Stimulated activated effector memory CD8-positive, alpha-beta T cell treated with anti-CD3 and anti-CD28 coated beads, Interleukin-12 subunit alpha, Interleukin-12 subunit beta, amount 100 ng/mL, for 72 hours (primary cell): ENCODE measurements around the gene CDC34.
A peak's percentile ranks its signal among the peaks of the same experiment; 100 is the strongest.

Experiments
- ATAC-seq: fragments of 150-1000 bp; cut with Tn5 transposase; 2 replicates; pipeline ENCODE4 v1.10.0; 2021
- DNase-seq, 2 donors: peaks; one replicate each; pipeline ENCODE4 v3.0.0; 2021 to 2022; ENCODE audit warnings: low spot score in 2 of 2
- H3K27ac Mint-ChIP-seq: one replicate; pipeline ENCODE4 v1.8.0; 2022; ENCODE audit warnings: mild to moderate bottlenecking, mixed read lengths
- H3K36me3 Mint-ChIP-seq: one replicate; pipeline ENCODE4 v1.8.0; 2022; ENCODE audit warnings: mild to moderate bottlenecking, mixed read lengths
- H3K4me1 Mint-ChIP-seq: one replicate; pipeline ENCODE4 v1.8.0; 2022; ENCODE audit warnings: mixed read lengths
- H3K4me3 Mint-ChIP-seq: one replicate; pipeline ENCODE4 v1.8.0; 2022; ENCODE audit warnings: mild to moderate bottlenecking, mixed read lengths
- H3K9me3 Mint-ChIP-seq: one replicate; pipeline ENCODE4 v1.8.0; 2022; ENCODE audit warnings: mixed read lengths

CDC34 gene

DNA sequence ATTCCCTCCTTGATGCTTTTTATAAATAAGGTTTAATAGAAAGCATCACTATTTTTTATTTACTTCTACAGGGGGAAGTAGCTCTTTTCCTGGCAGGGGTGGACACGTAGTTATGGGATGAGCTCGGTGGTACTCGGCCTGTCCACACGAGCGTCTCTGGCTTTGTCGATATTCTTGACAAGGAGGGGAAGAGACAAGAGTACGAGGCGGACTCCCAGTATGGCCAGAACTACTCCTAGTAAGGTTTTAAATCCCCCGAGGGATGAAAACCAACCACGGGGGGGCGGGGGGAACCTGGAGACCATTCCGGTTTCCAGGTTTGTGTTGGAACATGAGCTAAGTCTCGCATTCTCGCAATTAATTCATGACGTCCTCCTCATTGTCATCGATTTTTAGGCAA, 35.3 kb downstream of the CDC34 start:
- Mint-ChIP-seq H3K27ac (no peak overlapping the region), H3K9me3 (no peaks in the 10 kb centered on the region), H3K36me3 (peaks cover 26% of the 10 kb centered on the region), H3K4me3 (no peak overlapping the region), H3K4me1 (peaks cover 10% of the 10 kb centered on the region)
- no peak for DNase-seq
- ATAC-seq: no peak

DNA sequence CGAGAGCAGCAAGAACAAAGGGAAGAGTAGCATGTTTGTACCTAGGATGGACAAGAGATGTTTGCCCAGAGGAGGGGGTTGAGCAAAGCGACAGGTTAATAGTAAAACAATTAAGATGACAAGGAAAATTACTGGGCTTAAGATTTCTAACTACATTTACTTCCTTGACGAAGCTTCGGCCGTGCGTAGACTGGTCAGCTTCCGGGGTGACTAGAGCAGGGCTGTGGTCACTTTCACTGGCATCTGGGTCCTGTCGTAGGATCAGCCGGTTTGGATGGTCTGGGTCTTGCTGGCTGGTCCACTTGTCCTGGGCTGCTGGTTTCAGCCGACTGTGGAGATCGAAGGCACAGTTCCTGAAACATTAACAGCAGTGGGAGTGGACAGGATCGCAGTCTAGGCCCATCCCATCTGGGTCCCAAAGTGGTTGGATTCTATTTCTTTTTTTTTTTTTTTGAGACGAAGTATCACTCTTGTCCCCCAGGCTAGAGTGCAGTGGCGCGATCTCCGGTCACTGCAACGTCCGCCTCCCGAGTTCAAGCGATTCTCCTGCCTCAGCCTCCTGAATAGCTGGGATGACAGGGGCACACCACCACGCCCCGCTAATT, 35.8 kb downstream of the CDC34 start:
- ATAC-seq: no peak
- no peaks in the 10 kb centered on the region for H3K9me3 Mint-ChIP-seq
- H3K4me3 Mint-ChIP-seq: no peak overlapping the region
- peaks cover 31% of the 10 kb centered on the region for H3K36me3 Mint-ChIP-seq
- no peak overlapping the region for H3K27ac Mint-ChIP-seq
- no peak for DNase-seq
- H3K4me1 Mint-ChIP-seq: peaks cover 15% of the 10 kb centered on the region

DNA sequence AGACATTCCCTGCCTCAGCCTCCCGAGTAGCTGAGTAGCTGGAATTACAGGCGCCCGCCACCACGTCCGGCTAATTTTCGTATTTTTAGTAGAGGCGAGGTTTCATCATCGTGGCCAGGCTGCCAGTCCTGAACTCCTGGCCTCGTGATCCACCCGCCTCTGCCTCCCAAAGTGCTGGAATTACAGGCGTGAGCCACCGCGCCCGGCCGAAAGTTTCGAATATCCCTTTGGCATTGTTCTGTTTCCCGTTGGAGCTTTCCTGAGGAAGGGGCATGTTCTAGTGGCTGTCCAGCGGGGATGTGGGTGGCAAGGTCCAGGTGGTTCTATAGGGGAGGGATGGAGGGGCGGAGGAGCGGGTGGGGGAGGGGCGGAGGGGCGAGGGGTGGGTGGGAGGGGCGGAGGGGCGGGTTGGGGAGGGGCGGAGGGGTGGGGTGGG, 38.7 kb downstream of the CDC34 start:
- peak overlapping the region; percentile 98 for H3K4me3 Mint-ChIP-seq
- peaks cover 34% of the 10 kb centered on the region for H3K36me3 Mint-ChIP-seq
- H3K4me1 Mint-ChIP-seq: peaks cover 31% of the 10 kb centered on the region
- no peaks in the 10 kb centered on the region for H3K9me3 Mint-ChIP-seq
- ATAC-seq: no peak
- no peak for DNase-seq
- H3K27ac Mint-ChIP-seq: peak overlapping the region; percentile 96

DNA sequence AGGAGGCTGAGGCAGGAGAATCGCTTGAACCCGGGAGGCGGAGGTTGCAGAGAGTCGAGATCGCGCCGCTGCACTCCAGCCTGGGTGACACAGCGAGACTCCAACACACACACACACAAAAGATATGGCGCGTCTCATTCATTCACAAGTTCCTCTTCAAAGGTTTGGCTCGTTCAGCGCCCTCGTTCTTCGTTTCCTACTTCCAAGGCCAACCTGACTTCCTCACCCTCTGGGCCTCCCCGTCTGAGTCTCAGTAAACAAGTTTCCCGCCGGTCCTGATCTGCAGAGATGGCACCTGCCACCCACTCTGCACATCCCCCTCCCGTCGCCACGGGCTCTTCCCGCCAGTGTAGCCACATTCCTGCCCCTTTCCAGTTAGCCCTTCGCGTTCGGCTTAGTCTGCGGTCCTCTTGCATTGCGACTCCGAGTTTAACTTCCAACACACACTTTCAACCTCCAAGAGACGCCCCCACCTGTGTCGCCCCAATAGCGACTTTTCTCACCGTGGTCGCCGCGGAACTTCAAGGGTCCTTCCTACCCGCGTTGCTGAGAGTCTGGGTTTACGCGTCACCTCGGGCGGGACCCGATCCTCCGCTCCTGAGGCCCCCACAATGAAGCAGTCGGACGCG, 39.5 kb downstream of the CDC34 start:
- peak; percentile 22 for ATAC-seq
- H3K4me1 Mint-ChIP-seq: peaks cover 38% of the 10 kb centered on the region
- DNase-seq: peak; percentile 36 to 82

DNA sequence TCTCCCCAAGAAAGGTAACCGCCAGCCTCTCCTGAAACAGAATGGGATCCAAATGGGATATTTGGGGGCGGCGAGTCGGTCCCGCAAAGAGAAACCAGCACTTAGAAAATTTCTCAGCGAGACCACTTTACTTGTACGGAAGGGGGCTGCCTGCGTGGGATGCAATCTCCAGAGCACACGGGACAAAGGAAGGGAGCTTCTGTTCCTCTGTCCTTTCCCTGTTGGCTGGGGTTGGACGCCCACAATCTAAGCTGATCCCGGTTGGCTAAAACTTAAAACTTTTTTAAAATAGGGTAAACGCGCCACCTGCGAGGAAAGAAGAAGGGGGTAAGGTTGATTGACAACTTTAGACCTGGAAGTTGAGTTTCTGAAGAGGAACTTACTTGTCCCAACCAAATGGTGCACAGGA, 40.0 kb downstream of the CDC34 start:
- Mint-ChIP-seq H3K4me3 (peak overlapping the region; percentile 98), H3K36me3 (peaks cover 34% of the 10 kb centered on the region), H3K9me3 (no peaks in the 10 kb centered on the region), H3K27ac (peak overlapping the region; percentile 96), H3K4me1 (peaks cover 43% of the 10 kb centered on the region)
- DNase-seq (no peak), ATAC-seq (no peak)

More for the DNA sequence above, 39.5 kb downstream of the CDC34 start:
- H3K27ac Mint-ChIP-seq: peak overlapping the region; percentile 96
- no peaks in the 10 kb centered on the region for H3K9me3 Mint-ChIP-seq
- peaks cover 34% of the 10 kb centered on the region for H3K36me3 Mint-ChIP-seq
- H3K4me3 Mint-ChIP-seq: peak overlapping the region; percentile 98

DNA sequence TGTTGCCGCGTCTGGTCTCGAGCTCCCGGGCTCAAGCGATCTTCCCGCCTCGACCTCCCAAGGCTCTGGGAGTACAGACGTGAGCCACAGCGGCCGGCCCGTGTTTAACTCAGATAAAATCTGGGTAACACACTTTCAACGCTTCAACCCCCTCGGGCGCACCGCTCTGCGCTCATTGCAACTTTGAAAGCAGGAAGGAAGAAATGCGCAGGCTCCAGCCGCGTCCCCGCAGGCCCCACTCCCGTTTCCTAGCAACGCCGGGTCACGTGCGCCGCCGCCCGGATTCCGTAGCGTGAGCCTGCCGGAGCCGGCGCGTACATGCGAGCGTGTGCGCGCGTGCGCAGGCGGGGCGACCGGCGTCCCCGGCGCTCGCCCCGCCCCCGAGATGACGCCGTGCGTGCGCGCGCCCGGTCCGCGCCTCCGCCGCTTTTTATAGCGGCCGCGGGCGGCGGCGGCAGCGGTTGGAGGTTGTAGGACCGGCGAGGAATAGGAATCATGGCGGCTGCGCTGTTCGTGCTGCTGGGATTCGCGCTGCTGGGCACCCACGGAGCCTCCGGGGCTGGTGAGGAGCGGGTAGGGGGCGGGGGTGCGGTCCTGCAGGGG, 40.7 kb downstream of the CDC34 start, which contains the start of gene BSG:
TSS of gene BSG (plus strand) at position 457 of the 603 bp plus-strand sequence. CDS start at position 496, 39 bp downstream.
- peak within 1 kb of the TSS; percentile 98 for H3K4me3 Mint-ChIP-seq
- peaks cover 33% of the 10 kb centered on the region for H3K36me3 Mint-ChIP-seq
- H3K27ac Mint-ChIP-seq: peak within 1 kb of the TSS; percentile 96
- H3K9me3 Mint-ChIP-seq: no peaks in the 10 kb centered on the region
- DNase-seq: peak; percentile 96 to 99
- H3K4me1 Mint-ChIP-seq: peaks cover 48% of the 10 kb centered on the region
- peak; percentile 90 for ATAC-seq

DNA sequence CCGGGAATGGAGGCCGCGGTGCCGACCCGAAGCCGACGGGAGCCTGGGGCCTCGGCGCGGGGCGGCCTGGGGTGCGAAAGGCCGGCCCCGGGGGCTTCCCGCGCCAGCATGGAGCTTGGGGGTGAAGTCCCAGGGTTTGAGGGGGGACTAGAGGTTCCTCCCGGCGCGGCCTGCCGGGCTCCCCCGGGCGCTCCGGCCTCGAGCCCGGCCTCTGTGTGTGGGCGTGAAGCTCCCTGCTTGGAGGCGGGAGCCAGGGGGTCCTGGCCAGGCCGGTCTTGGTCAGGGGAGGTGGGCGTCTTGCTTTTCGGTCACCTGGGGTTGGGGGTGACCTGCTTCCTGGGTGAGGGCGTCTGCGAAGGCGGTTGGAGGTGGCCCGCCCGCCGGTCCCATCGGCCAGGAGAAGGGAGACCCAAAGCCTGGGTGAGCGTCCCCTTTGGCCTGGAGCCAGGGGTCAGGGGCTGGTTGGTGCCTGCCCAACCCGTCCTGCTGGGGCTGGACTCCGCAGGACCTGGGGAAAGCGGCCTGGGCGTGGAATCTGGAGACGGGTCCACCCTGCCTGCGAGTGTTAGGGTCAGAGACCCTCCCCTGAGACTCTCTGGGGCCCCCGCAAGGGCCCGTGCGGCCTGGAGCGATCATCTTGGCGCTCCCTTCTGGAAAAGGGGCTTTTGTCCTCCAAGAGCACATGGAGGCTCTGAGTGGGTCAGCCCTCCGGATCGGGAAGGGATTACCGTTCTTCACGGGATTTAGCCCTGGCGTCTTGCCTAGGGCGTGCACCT, 41.4 kb downstream of the CDC34 start:
- Mint-ChIP-seq H3K4me3 (peak overlapping the region; percentile 98), H3K4me1 (peaks cover 48% of the 10 kb centered on the region), H3K36me3 (peaks cover 29% of the 10 kb centered on the region), H3K9me3 (no peaks in the 10 kb centered on the region), H3K27ac (peak overlapping the region; percentile 96)
- no peak for ATAC-seq
- peak in 1 of 2 donors; percentile 71 for DNase-seq

DNA sequence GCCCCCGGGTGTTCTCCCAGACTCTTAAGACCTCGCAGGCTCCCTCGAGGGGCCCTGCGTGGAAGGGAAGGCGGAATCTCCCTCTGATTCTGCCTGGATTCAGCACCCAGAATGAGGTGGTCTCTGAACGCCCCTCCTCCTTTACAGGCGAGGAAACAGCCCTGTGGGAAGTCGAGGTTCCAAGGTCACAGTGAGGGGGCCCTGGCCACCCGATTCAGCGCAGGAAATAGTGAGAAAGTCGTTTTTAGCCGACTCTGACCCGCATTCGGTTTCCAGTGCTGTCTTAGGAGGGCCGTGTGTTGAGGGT, 41.9 kb downstream of the CDC34 start:
- no peak for ATAC-seq
- Mint-ChIP-seq H3K4me1 (peaks cover 48% of the 10 kb centered on the region), H3K4me3 (peak overlapping the region; percentile 98), H3K27ac (peak overlapping the region; percentile 96), H3K36me3 (peaks cover 29% of the 10 kb centered on the region), H3K9me3 (no peaks in the 10 kb centered on the region)
- DNase-seq: no peak

DNA sequence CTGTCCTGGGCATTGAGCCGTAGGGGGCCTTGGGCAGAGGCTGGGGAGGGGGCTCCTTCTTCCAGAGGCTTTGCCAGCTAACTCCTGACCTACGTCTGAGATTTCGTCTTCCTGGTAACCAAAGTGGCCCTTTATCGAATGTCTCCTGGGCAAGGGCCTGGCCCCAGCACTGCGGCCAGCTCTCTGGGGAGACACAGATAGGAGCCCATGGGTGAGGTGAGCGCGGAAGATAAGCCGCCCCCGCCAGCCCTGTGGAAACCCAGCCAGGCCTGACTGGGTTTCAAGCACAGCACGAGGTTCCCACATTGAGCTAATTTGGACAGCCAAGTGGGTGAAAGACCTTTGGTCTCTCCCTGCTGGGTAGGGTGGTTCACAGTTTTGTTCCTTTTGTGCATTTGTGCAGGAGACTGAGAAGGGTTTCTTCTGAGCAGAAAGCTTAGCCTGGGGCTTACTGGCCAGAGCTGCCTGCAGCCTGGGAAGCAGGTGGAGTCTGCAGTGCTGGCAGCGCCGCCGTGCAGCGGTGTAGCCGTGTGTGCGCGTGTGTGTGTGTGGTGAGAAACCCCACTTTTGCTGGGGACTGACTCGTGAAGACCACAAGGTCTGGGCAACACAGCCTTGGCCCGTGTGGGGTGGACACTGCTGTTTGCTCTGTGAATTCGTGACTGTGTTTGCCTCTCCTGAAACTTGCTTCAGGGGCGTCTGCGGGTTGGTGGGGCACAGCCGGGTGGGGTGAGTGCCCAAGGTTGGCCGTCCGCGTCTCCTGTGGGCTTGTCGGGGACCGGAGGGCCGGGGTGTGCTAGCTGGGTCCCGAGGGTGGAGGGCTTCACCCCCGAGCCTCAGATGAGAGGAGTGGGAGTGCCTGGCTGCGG, 43.3 kb downstream of the CDC34 start:
- ATAC-seq (no peak), DNase-seq (no peak)
- Mint-ChIP-seq H3K27ac (peak overlapping the region; percentile 40), H3K4me3 (peak overlapping the region; percentile 98), H3K36me3 (peaks cover 28% of the 10 kb centered on the region), H3K4me1 (peaks cover 48% of the 10 kb centered on the region), H3K9me3 (no peaks in the 10 kb centered on the region)

DNA sequence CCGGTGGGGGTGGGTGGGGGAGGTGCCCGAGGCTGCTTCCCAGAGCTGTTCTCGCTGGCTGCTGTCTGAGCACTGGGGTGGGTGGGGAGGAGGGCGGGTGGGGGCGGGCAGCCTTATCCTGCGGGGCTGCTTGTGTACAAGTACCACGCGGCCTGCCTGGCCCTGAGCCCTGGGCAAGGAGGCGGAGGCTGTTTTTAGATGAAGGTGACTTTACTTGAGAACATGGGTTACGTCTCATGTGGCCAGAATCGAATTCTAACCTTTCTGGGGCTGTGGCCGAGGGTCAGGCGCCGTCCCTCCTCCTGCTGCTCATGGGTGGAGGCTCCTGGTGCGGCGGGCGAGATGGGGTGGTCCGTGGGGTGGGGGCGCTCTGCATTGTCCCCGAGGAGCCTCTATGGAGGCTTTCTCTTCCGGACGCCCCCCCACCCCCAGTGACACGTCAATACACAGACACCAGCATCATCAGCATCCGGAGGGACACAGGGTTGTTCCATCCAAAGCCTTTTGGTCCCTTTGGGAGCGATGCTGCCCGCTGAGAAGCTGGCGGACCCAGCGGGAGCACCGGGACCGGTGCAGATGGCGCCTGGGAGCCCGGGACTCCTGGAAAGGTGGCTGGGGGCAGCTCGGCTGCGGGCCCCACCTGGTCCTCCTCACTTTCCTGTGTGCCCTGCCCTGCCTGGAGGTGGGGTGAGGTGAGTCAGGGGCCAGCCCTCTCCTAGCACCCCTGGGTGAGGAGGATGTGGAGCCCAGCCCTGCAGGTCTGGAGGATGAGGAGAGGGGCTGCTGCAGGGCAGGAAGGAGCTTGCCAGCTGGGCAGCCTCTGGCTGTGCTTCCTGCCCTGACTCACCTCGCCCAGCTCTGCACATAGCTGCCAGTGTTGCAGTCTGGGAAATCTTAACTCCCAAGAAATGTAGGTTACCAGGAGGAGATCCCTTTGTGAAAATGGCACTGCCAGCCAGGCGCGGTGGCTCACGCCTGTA, 44.3 kb downstream of the CDC34 start:
- ATAC-seq (no peak), DNase-seq (no peak)
- no peaks in the 10 kb centered on the region for H3K9me3 Mint-ChIP-seq
- peak overlapping the region; percentile 98 for H3K4me3 Mint-ChIP-seq
- H3K36me3 Mint-ChIP-seq: peaks cover 29% of the 10 kb centered on the region
- H3K4me1 Mint-ChIP-seq: peaks cover 46% of the 10 kb centered on the region
- H3K27ac Mint-ChIP-seq: no peak overlapping the region

DNA sequence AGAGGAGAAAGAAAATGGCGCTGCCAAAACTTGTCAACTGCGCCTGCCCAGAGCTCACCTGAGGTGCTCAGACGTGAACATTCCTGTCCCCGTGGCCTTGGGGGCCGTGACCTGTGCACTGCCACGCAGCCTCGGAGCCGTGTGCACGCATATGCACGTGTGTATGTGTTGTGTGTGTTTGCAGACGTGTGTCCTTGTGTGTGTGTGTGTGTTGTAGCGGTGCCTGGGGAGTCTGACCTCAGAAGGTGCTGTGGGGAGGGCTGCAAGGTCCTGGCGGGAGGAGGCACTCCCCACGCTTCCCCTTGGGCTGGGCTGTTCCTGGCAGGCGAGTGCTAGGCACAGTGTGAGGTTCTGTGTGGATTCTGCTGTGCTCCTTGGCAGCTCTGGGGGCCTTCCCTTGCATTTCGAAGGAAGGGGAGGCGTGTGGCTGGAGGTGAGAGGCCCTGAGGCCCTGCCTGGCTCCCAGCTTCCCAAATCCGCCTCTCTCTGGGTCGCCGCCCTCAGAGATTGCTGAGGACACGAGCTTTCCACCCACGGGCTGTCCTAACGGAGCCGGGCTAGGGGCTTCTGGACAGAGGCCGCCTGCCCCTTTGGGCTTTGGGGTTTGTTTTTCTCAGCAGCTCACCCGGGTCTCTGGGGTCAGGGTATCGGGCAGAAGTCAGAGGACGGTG, 45.3 kb downstream of the CDC34 start:
- DNase-seq (no peak), ATAC-seq (no peak)
- H3K4me1 Mint-ChIP-seq: peaks cover 37% of the 10 kb centered on the region
- no peak overlapping the region for H3K27ac Mint-ChIP-seq
- H3K36me3 Mint-ChIP-seq: peaks cover 18% of the 10 kb centered on the region
- no peak overlapping the region for H3K4me3 Mint-ChIP-seq
- no peaks in the 10 kb centered on the region for H3K9me3 Mint-ChIP-seq

DNA sequence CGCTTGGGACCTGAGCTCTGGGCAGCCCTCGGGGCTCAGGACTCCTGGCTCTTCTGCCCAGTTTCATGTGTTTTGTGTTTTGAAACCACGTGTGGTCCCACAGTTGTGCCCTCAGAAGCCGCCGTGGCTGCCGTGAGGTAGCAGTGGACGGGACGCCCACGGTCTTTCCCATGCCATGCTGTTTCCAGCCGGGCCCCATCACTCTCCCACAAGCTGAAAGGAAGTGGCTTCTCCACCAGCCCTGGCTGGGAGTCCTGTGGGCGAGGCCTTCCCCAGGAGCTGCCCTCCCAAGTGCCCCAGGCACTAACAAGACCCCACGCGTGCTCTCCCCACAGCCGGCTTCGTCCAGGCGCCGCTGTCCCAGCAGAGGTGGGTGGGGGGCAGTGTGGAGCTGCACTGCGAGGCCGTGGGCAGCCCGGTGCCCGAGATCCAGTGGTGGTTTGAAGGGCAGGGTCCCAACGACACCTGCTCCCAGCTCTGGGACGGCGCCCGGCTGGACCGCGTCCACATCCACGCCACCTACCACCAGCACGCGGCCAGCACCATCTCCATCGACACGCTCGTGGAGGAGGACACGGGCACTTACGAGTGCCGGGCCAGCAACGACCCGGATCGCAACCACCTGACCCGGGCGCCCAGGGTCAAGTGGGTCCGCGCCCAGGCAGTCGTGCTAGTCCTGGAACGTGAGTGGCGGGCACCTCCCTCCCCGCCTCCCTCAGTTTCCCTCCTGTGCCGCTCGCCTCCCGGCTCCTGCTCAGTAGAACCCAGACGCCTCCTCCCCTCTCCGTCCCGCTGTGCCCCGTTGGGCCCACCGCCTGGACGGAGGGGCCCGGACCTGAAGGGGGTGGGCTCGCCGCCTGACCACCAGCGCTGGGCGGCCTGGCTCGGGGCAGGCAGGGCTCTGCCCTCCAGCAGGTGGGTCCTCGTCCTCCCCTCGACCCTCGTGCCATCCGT, 46.2 kb downstream of the CDC34 start:
- no peak for ATAC-seq
- DNase-seq: no peak
- Mint-ChIP-seq H3K9me3 (no peaks in the 10 kb centered on the region), H3K4me3 (no peak overlapping the region), H3K27ac (no peak overlapping the region), H3K4me1 (peaks cover 33% of the 10 kb centered on the region), H3K36me3 (peaks cover 16% of the 10 kb centered on the region)
